GM11168 (cell line): Measurements from ENCODE around the gene ARL8B.
"Not testable (repeated sequence)": the region's sequence is repeated elsewhere in the genome, so short reads cannot be mapped to it uniquely, and the experiment has no call there.

Source experiments
- in situ Hi-C: fragments of 300-500 bp; cut with MboI; formaldehyde crosslinking; loops from one replicate; pipeline ENCODE4 v1.12.0; 2022; ENCODE audit warnings: low sequenced_read_pairs; ENCODE audit not compliant: unreplicated experiment

Gene ARL8B

DNA sequence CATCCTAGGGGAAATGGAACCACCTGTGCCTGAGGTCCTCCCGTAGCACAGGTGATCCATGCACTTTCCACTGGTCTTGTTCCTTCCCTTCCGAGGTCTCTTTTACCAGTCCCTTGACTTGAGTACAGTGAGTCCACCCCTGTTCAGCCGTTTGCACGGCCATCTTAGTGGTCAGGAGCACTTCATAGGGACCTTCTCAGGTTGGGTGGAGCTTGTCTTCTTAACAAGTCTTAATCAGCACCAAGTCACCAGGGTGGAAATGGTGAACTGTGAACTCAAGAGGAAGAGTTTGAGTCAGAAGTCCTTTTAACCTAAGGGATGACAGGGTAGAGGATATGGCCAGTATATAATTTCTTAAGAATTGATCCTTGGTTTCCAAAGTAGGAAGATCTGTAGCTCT, 21.4 kb downstream of the ARL8B start:
- in situ Hi-C loops, result no loop called here

DNA sequence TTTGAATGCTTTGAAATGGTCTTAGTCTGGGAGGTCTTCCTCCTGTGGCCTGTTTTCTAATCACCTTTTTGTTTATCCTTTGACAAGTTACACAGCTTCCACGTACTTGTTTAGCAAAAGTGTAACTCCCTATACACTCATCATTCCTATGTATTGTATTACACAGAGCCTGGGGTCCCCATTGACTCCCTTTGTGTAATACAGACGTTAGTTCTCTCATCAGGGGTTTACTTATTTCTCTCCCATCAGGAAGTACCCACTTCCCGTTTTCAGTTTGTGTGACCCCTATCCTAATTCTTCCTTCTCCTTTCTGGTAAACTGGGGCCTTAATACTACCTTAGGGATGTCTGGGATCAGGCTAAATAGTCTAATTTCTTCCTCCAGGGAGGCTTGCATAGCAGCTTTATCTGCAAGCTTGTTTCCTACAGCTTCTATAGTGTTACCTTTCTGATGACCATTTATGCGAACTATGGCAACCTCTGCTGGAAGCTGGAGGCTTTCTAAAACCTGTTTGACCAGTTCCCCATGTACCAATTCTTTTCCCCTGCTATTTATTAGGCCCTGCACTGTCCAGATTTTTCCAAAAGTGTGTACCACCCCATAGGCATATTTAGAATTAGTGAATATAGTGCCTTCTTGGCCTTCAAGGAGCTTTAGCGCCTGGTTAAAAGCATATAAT, 22.4 kb downstream of the ARL8B start:
- in situ Hi-C loops, result no loop called here

DNA sequence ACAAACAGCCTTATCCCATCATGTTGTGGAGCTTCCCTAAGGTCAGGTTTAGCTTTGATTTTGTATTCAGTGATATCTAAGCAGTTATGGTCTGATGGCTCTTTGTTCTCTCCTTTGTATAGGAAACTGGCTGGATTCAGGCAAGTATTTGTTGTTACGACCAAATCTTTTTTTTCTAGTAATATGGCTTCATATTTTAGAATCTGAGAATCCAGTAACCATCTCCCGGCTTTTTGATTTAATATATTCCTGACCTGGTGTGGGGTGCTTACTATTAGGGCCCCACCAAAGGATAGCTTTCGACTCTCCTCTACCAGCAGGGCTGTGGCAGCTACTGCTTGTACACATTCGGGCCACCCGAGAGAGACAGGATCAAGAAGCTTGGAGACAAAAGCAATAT, 23.0 kb downstream of the ARL8B start:
- in situ Hi-C loops, result no loop called here

DNA sequence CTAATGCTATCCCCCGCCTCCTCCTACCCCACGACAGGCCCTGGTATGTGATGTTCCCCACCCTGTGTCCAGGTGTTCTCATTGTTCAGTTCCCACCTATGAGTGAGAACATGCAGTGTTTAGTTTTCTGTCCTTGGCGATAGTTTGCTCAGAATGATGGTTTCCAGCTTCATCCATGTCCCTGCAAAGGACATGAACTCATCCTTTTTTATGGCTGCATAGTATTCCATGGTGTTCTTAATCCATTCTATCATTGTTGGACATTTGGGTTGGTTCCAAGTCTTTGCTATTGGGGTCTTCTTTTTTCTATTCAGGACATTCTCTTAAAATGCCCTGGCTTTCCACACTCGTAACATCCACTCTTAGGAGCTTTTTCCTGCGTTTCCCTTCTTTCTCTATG, 25.1 kb downstream of the ARL8B start:
- in situ Hi-C loops, result not testable (repeated sequence)

GRCh38 chr3:5149306-5149880, 27.3 kb downstream of the ARL8B start:
- in situ Hi-C loops, result no loop called here

GRCh38 chr3:5151586-5151985, 29.5 kb downstream of the ARL8B start:
- in situ Hi-C loops, result no loop called here

- in situ Hi-C loops, result no loop called here
Measured at GRCh38 chr3:5153074-5153473, 31.0 kb downstream of the ARL8B start.

DNA sequence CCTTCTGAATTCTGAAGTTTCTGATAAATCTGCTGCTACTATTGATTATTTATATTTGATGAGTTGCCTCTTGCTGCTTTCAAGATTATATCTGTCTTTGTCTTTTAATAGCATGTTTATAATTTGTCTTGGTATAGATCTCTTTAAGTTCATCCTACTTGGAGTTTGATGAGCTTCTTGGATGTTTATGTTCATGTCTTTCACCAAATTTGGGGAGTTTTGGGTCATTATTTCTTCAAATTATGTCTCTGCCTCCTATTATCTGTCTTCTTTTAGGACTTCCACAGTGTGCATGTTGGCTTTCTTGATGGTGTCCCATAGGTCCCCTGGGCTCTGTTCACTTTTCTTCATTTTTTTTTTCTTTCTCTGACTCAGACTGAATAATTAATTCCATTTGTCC, 33.1 kb downstream of the ARL8B start:
- in situ Hi-C loops, result no loop called here

GRCh38 chr3:5160321-5160720, 38.2 kb downstream of the ARL8B start:
- in situ Hi-C loops, result no loop called here

DNA sequence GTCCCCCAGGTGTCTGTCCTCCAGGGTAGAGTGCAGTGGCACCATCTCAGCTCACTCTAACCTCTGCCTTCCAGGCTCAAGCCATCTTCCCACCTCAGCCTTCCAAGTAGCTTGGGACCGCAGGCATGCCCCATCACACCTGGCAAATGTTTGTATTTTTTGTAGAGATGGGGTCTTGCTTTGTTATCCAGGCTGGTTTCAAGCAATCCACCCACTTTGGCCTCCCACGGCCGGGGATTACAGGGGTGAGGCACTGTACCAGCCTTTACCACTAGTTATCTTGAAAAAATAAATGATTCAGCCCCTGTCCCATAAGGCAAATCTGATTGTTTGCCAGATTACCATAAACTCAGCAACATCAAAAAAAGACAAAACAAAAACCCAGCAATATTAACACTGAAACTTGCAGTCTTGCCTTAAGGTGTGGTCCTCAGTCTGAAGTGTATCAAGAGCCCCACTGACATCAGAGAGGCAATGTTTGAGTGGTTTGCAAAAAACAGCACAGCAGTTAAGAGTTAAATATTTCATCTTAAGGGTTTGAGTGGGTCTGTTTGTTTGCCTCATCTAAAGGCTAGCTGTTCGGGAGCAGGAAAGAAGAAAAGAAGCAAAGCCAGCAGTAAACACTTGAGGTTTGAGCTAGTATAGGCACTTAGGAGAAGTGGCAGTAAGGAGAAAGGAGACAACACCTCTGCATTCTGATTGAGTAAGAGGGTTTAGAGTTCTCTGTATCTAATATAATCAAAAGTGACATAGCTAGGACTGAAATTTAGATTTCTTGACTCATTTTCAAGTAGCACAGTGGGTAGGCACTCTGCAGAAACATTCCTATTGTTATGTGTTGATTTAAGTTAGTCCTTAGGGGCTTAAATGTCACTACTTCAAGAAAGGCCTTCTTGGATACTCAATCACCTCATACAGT, 39.1 kb downstream of the ARL8B start:
- in situ Hi-C loops, result no loop called here

- in situ Hi-C loops, result no loop called here
Measured at GRCh38 chr3:5162102-5162501, 40.0 kb downstream of the ARL8B start.

- in situ Hi-C loops, result no loop called here
Measured at GRCh38 chr3:5165698-5166097, 43.6 kb downstream of the ARL8B start.

DNA sequence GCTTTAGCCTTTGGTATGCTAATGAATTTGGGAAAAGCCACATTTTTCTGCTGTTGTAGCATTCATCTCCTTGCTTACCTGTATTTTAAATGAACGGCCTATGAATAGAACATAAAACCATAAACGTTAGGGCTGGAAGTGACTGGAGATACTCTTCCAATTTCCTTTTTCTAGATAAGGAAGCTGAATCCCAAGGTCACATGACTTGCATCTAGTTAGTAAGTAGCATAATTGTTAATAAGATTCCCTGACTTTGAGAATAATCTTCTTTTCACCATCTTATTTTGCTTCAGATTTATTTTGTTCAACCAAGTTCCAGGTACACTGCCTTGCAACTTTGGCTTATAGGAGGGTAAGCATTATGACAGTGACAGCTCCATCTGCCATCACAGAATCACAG, 44.8 kb downstream of the ARL8B start:
- in situ Hi-C loops, result no loop called here

DNA sequence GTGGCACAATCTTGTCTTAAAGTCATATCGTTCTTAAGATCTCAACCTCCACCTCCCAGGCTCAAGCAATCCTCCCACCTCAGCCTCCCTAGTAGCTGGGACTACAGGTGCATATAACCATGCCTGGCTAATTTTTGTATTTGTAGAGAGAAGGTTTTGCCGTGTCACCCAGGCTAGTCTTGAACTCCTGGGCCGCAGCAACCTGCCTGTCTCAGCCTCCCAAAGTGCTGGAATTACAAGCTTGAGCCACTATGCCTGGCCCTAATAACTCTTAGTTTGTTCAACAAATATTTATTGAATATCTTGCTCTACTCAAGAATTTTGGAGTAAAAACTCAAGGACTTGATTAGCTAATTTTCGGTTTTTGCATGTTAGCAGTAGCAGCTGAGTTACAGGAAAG, 46.0 kb downstream of the ARL8B start:
- in situ Hi-C loops, result no loop called here

DNA sequence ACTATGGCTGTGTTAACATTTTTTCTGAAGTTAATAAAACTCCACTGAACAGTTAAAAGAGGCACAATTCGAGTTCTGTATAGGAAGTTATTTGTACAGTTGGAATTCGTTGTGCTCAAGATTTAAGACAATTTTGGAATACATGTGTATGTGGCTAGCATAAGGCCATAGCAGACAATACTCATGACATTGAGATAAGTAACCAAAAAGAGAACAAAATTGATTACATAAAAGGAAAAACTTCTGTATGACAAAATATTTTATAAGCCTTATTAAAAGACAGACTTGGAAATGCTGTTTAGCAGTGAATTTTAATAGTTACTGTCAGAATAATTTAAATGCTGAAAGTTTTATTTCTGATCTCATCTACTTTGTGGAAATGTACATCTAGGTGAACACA, 47.7 kb downstream of the ARL8B start:
- in situ Hi-C loops, result no loop called here

- in situ Hi-C loops, result no loop called here
Measured at GRCh38 chr3:5170975-5171374, 48.9 kb downstream of the ARL8B start.

DNA sequence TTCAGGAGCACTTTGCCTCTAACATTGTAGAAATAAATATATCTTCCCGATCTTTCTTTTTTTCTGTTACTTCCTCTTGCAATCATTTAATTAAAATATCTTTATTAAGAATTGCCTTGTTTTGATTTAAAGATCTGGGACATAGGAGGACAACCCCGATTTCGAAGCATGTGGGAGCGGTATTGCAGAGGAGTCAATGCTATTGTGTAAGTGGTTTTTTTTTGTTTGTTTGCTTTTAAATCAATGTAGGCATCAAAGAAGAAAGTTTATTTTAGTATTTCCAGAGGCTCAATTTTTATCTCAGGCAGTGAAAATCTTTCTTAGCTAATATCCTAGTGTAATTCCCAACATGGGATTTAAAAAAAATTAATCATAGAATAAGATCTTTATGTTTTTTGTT, 49.9 kb downstream of the ARL8B start:
- in situ Hi-C loops, result no loop called here

GRCh38 chr3:5179036-5179435, 56.9 kb downstream of the ARL8B start:
- in situ Hi-C loops, result not testable (repeated sequence)

- in situ Hi-C loops, result no loop called here
Measured at GRCh38 chr3:5181469-5182141, 59.5 kb downstream of the ARL8B start.

DNA sequence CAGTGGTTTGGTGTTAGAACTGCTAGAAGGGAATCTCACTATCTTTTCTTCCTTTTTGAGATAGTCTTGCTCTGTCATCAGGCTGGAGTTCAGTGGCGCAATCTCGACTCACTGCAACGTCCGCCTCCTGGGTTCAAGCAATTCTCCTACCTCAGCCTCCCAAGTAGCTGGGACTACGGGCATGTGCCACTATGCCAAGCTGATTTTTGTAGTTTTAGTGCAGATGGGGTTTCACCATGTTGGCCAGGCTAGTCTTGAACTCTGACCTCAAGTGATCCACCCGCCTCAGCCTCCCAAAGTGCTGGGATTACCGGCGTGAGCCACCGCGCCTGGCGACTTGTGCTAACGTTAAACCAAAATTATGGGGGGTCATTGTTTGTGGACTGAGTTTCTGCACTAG, 61.6 kb downstream of the ARL8B start:
- in situ Hi-C loops, result not testable (repeated sequence)

DNA sequence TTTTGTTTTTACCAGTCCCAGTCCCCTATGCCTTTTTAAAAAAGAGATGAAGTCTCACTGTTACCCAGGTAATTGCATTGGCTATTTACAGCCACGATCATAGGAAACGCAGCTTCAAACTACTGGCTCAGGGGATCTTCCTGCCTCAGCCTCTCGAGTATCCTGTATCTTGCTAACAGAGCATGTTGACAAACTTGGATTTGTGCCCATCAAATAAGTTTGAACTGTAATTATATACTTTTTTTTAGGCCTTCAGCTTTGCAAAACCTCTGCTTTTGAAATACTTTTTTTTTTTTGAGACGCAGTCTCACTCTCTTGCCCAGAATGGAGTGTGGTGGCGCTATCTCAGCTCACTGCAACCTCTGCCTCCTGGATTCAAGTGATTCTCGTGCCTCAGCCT, 62.4 kb downstream of the ARL8B start:
- in situ Hi-C loops, result no loop called here
